ENCODE results near the gene DCAF7. TPM values are rescaled to one million over a fixed set of nuclear protein-coding genes. Genes with fewer than 3 reads are reported as not detected.

The DCAF7 gene
- total RNA-seq, 1 experiment from 2014 or later, result 91.5 TPM

DNA sequence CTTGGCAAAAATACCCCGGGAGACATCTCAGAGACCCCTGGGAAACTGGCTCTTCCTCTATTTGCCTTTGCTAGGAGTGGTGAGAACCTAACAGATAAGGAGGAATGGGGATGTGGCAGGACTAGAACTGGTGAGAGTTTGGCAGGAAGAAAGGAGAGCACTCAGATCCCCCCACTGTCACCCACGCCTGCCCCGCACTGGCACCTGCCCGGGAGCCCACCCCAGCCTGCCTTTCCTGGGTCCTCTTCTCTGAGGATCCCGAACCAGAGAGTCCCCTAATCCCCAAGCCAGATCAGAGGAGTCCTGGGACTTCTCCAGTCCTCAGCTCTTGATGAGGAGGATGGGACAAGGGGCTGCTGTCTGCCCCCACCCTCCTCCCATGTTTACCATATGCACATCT, 23.4 kb upstream of the DCAF7 start:
- no peak overlapping the region for H3K27ac Mint-ChIP-seq
- peaks cover 4% of the 10 kb centered on the region for H3K27me3 Mint-ChIP-seq (ENCODE audit: low read depth)
- ATAC-seq, result no peak
- ChIA-PET POLR2A (interaction anchor here (0.6 kb wide), 1 partner anchor 35 kb away, joined by 3 read pairs; no protein-coding TSS in a partner anchor), CTCF (interaction anchor here (2.1 to 2.2 kb wide), 2 partner anchors 91 to 101 kb away, joined by 7 to 9 read pairs; no protein-coding TSS in a partner anchor)
- H3K4me1 Mint-ChIP-seq, result peaks cover 16% of the 10 kb centered on the region
- H3K36me3 Mint-ChIP-seq, result no peaks in the 10 kb centered on the region
- H3K9me3 Mint-ChIP-seq, result no peaks in the 10 kb centered on the region
- DNase-seq (ENCODE audit: low spot score), result no peak
- no peak overlapping the region for H3K4me3 Mint-ChIP-seq
- TF ChIP-seq, protein P1, sequence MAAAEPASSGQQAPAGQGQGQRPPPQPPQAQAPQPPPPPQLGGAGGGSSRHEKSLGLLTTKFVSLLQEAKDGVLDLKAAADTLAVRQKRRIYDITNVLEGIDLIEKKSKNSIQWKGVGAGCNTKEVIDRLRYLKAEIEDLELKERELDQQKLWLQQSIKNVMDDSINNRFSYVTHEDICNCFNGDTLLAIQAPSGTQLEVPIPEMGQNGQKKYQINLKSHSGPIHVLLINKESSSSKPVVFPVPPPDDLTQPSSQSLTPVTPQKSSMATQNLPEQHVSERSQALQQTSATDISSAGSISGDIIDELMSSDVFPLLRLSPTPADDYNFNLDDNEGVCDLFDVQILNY (CRISPR knock-in tag; IDR thresholded peaks at IDR 0.05), result no peak
- TF ChIP-seq, protein P2, sequence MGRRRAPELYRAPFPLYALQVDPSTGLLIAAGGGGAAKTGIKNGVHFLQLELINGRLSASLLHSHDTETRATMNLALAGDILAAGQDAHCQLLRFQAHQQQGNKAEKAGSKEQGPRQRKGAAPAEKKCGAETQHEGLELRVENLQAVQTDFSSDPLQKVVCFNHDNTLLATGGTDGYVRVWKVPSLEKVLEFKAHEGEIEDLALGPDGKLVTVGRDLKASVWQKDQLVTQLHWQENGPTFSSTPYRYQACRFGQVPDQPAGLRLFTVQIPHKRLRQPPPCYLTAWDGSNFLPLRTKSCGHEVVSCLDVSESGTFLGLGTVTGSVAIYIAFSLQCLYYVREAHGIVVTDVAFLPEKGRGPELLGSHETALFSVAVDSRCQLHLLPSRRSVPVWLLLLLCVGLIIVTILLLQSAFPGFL (CRISPR knock-in tag; IDR thresholded peaks at IDR 0.05; ENCODE audit: borderline replicate concordance), result no peak
- TF ChIP-seq, protein P3, sequence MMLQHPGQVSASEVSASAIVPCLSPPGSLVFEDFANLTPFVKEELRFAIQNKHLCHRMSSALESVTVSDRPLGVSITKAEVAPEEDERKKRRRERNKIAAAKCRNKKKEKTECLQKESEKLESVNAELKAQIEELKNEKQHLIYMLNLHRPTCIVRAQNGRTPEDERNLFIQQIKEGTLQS (CRISPR knock-in tag; conservative IDR thresholded peaks at IDR 0.05), result no peak
- TF ChIP-seq ATF1 (CRISPR knock-in tag; IDR thresholded peaks at IDR 0.05) (no peak), ZNF671 (CRISPR knock-in tag; IDR thresholded peaks at IDR 0.05) (no peak)

DNA sequence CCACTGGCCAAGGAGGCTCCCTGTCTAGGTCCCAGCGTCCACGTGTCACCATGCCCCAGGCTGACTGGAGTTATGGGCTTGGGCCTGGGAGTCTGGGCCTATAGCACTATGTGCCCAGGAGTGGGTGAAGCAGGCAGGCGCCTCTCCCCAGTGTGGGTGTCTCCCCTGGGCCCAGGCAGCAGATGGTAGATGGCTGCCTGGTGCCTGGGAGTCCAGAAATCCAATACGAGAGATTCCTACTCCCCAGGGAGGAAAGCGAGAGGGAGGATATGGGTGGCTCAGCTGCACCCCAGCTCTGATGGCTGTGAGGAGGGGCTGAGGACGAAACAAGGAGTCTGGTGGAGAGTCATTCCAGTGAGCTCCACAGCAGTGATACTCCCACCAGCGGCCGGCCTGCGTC, 22.1 kb upstream of the DCAF7 start:
- no peaks in the 10 kb centered on the region for H3K9me3 Mint-ChIP-seq
- H3K4me3 Mint-ChIP-seq, result no peak overlapping the region
- peaks cover 4% of the 10 kb centered on the region for H3K27me3 Mint-ChIP-seq (ENCODE audit: low read depth)
- peaks cover 20% of the 10 kb centered on the region for H3K4me1 Mint-ChIP-seq
- TF ChIP-seq ATF1 (CRISPR knock-in tag; IDR thresholded peaks at IDR 0.05), result no peak
- no peak for TF ChIP-seq ZNF138 (CRISPR knock-in tag; conservative IDR thresholded peaks at IDR 0.05)
- TF ChIP-seq, protein P4, sequence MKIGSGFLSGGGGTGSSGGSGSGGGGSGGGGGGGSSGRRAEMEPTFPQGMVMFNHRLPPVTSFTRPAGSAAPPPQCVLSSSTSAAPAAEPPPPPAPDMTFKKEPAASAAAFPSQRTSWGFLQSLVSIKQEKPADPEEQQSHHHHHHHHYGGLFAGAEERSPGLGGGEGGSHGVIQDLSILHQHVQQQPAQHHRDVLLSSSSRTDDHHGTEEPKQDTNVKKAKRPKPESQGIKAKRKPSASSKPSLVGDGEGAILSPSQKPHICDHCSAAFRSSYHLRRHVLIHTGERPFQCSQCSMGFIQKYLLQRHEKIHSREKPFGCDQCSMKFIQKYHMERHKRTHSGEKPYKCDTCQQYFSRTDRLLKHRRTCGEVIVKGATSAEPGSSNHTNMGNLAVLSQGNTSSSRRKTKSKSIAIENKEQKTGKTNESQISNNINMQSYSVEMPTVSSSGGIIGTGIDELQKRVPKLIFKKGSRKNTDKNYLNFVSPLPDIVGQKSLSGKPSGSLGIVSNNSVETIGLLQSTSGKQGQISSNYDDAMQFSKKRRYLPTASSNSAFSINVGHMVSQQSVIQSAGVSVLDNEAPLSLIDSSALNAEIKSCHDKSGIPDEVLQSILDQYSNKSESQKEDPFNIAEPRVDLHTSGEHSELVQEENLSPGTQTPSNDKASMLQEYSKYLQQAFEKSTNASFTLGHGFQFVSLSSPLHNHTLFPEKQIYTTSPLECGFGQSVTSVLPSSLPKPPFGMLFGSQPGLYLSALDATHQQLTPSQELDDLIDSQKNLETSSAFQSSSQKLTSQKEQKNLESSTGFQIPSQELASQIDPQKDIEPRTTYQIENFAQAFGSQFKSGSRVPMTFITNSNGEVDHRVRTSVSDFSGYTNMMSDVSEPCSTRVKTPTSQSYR (CRISPR knock-in tag; IDR thresholded peaks at IDR 0.05), result no peak
- TF ChIP-seq HMGA2 (CRISPR knock-in tag; IDR thresholded peaks at IDR 0.05), result no peak
- TF ChIP-seq GRHL2 (CRISPR knock-in tag; IDR thresholded peaks at IDR 0.05; ENCODE audit: insufficient replicate concordance, severe bottlenecking), result no peak
- TF ChIP-seq, protein P3 (CRISPR knock-in tag; conservative IDR thresholded peaks at IDR 0.05), result no peak
- TF ChIP-seq, protein P5, sequence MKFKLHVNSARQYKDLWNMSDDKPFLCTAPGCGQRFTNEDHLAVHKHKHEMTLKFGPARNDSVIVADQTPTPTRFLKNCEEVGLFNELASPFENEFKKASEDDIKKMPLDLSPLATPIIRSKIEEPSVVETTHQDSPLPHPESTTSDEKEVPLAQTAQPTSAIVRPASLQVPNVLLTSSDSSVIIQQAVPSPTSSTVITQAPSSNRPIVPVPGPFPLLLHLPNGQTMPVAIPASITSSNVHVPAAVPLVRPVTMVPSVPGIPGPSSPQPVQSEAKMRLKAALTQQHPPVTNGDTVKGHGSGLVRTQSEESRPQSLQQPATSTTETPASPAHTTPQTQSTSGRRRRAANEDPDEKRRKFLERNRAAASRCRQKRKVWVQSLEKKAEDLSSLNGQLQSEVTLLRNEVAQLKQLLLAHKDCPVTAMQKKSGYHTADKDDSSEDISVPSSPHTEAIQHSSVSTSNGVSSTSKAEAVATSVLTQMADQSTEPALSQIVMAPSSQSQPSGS (CRISPR knock-in tag; IDR thresholded peaks at IDR 0.05; ENCODE audit: borderline replicate concordance, low read depth), result no peak
- TF ChIP-seq, protein P2 (CRISPR knock-in tag; IDR thresholded peaks at IDR 0.05; ENCODE audit: borderline replicate concordance), result no peak
- TF ChIP-seq MYBL2 (CRISPR knock-in tag; IDR thresholded peaks at IDR 0.05), result no peak
- TF ChIP-seq ZNF671 (CRISPR knock-in tag; IDR thresholded peaks at IDR 0.05), result no peak
- TF ChIP-seq SOX15 (CRISPR knock-in tag; IDR thresholded peaks at IDR 0.05), result no peak
- TF ChIP-seq, protein P6, sequence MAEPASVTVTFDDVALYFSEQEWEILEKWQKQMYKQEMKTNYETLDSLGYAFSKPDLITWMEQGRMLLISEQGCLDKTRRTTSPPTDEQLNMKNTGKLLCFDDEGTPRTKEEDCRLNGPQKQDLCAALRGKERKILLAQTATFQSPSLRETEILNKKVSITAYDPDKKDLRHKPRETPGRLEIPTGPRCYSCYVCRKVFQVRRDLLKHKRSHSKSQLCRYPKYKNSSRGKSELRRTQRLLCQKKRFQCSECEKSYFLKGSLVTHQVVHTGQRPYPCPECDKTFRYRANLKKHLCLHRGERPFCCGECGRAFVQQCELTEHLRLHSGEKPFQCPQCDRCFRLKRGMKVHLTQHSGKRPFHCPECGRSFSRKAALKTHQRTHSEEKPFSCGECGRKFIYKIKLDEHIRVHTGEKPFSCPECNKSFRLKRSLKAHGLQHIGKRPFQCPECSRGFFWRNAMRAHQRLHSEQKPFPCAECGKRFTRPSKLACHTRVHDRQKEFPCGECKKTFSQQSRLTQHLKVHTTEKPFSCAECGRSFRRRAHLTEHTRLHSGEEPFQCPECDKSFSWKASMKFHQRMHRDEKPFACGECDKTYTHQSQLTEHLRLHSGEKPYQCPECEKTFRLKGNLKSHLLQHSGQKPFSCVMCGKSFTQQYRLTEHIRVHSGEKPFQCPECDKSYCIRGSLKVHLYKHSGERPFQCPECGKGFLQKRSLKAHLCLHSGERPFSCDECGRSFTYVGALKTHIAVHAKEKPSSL (CRISPR knock-in tag; conservative IDR thresholded peaks at IDR 0.05), result no peak
- ChIA-PET CTCF (interaction anchor here (2.2 kb wide), 1 partner anchor 92 kb away, joined by 7 read pairs; no protein-coding TSS in a partner anchor), POLR2A (no interaction called here)
- no peaks in the 10 kb centered on the region for H3K36me3 Mint-ChIP-seq
- DNase-seq (ENCODE audit: low spot score) (no peak), ATAC-seq (no peak)
- no peak overlapping the region for H3K27ac Mint-ChIP-seq

Data from WTC11 (cell line).